ENCODE measurements around the gene KRT14. TPM values are rescaled to one million over a fixed set of nuclear protein-coding genes. Genes with fewer than 3 reads are reported as not detected.

The KRT14 gene
- total RNA-seq, 1 donor from 2014 or later, result not detected

DNA sequence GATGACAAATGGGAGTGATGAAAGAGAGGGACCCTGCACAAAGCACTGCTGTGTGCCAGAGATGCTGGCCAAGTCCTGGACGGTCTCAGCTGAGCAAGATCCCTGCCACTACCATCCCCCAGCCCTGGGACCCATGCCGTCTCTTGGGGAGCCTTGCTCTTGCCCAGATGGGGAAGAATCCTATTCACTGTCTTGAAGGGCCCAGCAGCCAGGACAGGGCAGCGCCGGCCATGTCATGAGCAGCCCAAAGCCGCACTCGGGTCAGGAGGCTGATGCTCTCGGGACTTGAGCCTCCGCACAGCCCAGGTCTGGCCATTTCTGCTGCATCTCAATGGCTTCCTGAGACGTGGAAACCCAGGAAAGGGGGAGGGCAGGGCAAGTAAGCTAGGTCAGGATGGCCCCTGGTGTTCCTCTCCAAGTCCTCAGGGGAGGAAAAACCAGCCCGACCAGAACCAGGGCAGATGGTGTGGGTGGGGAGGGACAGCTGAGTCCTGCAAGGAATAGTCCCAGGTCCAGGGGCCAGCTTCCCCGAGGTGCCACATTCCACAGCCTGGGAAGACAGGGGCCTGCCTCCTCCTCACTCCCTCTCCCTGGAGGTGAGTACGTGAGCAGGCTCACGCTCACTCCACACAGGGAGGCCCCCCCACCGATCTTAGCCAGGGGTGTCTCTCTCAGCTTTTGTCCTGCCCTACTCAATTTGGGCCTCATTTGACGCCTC lies 50.8 kb downstream of the KRT14 start:
- H3K9me3 Mint-ChIP-seq (ENCODE audit: unreplicated experiment), result peaks cover 6% of the 10 kb centered on the region
- H3K4me1 Mint-ChIP-seq (ENCODE audit: low read depth, unreplicated experiment), result peaks cover 6% of the 10 kb centered on the region
- H3K27me3 Mint-ChIP-seq (ENCODE audit: unreplicated experiment), result peaks cover 5% of the 10 kb centered on the region
- H3K27ac Mint-ChIP-seq (ENCODE audit: unreplicated experiment), result no peak overlapping the region
- TF ChIP-seq, protein P1, sequence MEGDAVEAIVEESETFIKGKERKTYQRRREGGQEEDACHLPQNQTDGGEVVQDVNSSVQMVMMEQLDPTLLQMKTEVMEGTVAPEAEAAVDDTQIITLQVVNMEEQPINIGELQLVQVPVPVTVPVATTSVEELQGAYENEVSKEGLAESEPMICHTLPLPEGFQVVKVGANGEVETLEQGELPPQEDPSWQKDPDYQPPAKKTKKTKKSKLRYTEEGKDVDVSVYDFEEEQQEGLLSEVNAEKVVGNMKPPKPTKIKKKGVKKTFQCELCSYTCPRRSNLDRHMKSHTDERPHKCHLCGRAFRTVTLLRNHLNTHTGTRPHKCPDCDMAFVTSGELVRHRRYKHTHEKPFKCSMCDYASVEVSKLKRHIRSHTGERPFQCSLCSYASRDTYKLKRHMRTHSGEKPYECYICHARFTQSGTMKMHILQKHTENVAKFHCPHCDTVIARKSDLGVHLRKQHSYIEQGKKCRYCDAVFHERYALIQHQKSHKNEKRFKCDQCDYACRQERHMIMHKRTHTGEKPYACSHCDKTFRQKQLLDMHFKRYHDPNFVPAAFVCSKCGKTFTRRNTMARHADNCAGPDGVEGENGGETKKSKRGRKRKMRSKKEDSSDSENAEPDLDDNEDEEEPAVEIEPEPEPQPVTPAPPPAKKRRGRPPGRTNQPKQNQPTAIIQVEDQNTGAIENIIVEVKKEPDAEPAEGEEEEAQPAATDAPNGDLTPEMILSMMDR (IDR thresholded peaks at IDR 0.05; ENCODE audit: partially characterized antibody, unreplicated experiment), result no peak
- peak overlapping the region; percentile 43 for H3K4me3 Mint-ChIP-seq (ENCODE audit: unreplicated experiment)
- DNase-seq, result no peak
- no peaks in the 10 kb centered on the region for H3K36me3 Mint-ChIP-seq (ENCODE audit: unreplicated experiment)

DNA sequence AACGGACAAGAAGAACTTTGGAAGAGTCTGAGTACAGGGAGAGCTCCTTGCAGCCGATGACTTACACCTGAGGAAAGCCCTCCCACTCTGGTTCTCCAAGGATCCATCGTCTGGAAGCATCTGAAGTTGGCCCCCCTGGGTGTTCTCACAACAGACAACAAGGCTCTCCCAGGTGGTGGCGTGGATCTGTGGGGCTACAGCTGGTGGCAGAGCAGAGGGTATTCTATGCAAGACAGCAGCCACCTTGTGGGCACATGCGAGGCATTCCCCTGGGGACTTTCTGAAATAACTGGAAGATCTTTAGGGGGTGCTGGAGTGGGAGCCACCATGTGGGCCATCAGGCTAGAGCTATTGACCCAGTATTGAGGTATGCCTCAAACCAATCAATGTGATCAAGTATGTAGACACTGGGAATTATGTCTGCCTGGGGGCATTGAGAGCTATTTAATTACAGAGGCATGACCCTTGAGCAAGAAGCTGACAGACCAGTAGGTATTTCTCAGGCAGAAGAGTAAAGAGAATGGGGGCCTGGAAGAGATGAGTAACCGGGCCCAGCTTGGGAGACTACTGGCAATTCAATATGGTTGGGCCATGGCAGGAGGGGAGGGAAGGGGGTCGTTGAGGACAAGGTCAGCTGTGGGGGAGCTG lies 51.7 kb downstream of the KRT14 start:
- TF ChIP-seq, protein P1 (IDR thresholded peaks at IDR 0.05; ENCODE audit: partially characterized antibody, unreplicated experiment), result no peak
- H3K4me1 Mint-ChIP-seq (ENCODE audit: low read depth, unreplicated experiment), result peaks cover 6% of the 10 kb centered on the region
- peaks cover 5% of the 10 kb centered on the region for H3K27me3 Mint-ChIP-seq (ENCODE audit: unreplicated experiment)
- no peak overlapping the region for H3K4me3 Mint-ChIP-seq (ENCODE audit: unreplicated experiment)
- peaks cover 6% of the 10 kb centered on the region for H3K9me3 Mint-ChIP-seq (ENCODE audit: unreplicated experiment)
- H3K36me3 Mint-ChIP-seq (ENCODE audit: unreplicated experiment), result no peaks in the 10 kb centered on the region
- H3K27ac Mint-ChIP-seq (ENCODE audit: unreplicated experiment), result no peak overlapping the region
- DNase-seq, result no peak

DNA sequence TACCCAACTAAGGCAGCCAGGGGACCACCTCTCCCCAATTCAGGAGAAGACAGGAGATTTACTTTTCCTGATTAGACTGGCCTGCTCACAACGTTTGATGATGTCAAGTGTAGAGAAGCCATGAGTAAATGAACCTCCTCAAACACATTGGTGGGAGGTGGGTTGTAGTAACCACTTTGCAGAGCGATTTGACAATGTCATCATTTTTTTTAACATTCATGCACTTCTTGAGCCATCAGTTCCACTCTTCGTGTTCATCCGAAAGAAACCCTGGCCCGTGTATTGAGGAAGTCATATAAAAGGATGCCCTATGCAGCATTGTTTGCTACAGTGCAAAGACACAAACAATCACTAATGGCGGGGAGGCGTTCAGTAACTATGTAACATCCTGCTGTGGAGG lies 53.1 kb downstream of the KRT14 start:
- TF ChIP-seq, protein P1 (IDR thresholded peaks at IDR 0.05; ENCODE audit: partially characterized antibody, unreplicated experiment), result no peak
- no peak for DNase-seq
- Mint-ChIP-seq H3K9me3 (ENCODE audit: unreplicated experiment) (peaks cover 8% of the 10 kb centered on the region), H3K4me3 (ENCODE audit: unreplicated experiment) (no peak overlapping the region), H3K4me1 (ENCODE audit: low read depth, unreplicated experiment) (peaks cover 6% of the 10 kb centered on the region), H3K27me3 (ENCODE audit: unreplicated experiment) (peaks cover 12% of the 10 kb centered on the region), H3K27ac (ENCODE audit: unreplicated experiment) (no peak overlapping the region), H3K36me3 (ENCODE audit: unreplicated experiment) (no peaks in the 10 kb centered on the region)

DNA sequence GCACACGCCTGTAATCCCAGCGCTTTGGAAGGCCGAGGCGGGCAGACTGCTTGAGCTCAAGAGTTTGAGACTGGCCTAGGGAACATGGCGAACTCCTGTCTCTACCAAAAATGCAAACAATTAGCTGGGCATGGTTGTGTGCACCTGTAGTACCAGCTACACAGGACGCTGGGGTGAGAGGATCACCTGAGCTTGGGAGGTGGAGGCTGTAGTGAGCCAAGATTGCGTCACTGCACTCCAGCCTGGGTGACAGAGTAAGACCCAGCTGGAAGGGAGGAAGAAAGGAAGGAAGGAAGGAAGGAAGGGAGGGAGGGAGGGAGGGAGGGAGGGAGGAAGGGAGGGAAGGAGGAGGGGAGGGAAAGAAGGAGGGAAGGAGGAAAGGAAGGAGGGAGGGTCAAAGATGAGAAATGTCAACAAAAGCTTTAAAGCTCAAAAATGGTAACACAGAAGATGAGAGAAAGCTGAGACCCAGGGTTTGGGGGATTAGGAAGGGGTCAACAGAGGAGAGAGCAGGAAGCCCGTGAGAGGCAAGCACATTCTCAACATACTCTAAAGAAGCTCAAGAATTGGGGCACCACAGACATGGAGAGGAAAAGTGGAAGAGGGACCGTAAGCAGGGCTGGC lies 53.6 kb downstream of the KRT14 start:
- Mint-ChIP-seq H3K27me3 (ENCODE audit: unreplicated experiment) (peaks cover 15% of the 10 kb centered on the region), H3K4me1 (ENCODE audit: low read depth, unreplicated experiment) (peaks cover 6% of the 10 kb centered on the region), H3K9me3 (ENCODE audit: unreplicated experiment) (peaks cover 9% of the 10 kb centered on the region), H3K27ac (ENCODE audit: unreplicated experiment) (no peak overlapping the region), H3K36me3 (ENCODE audit: unreplicated experiment) (no peaks in the 10 kb centered on the region), H3K4me3 (ENCODE audit: unreplicated experiment) (no peak overlapping the region)
- TF ChIP-seq, protein P1 (IDR thresholded peaks at IDR 0.05; ENCODE audit: partially characterized antibody, unreplicated experiment), result no peak
- no peak for DNase-seq

Other genes with a start within 250 kb of the KRT14 start
- not detected for gene KRT33A, start 236.1 kb downstream of the KRT14 start, total RNA-seq (ENCODE audit: unreplicated experiment)
- 0.61 TPM for gene KRT33B, start 217.1 kb downstream of the KRT14 start, total RNA-seq (ENCODE audit: unreplicated experiment)
- not detected for gene KRT34, start 204.6 kb downstream of the KRT14 start, total RNA-seq (ENCODE audit: unreplicated experiment)
- not detected for gene KRT31, start 189.3 kb downstream of the KRT14 start, total RNA-seq (ENCODE audit: unreplicated experiment)
- gene KRT37, start 162.3 kb downstream of the KRT14 start, total RNA-seq (ENCODE audit: unreplicated experiment), result not detected
- not detected for gene KRT38, start 145.9 kb downstream of the KRT14 start, total RNA-seq (ENCODE audit: unreplicated experiment)
- not detected for gene KRT32, start 119.5 kb downstream of the KRT14 start, total RNA-seq (ENCODE audit: unreplicated experiment)
- gene KRT35, start 105.7 kb downstream of the KRT14 start, total RNA-seq (ENCODE audit: unreplicated experiment), result not detected
- gene KRT36, start 97.0 kb downstream of the KRT14 start, total RNA-seq (ENCODE audit: unreplicated experiment), result not detected
- gene KRT13, start 81.3 kb downstream of the KRT14 start, total RNA-seq (ENCODE audit: unreplicated experiment), result not detected
- not detected for gene KRT15, start 68.0 kb downstream of the KRT14 start, total RNA-seq (ENCODE audit: unreplicated experiment)
- 0.69 TPM for gene KRT19, start 58.6 kb downstream of the KRT14 start, total RNA-seq (ENCODE audit: unreplicated experiment)
- not detected for gene KRT9, start 14.8 kb downstream of the KRT14 start, total RNA-seq (ENCODE audit: unreplicated experiment)
- gene KRT16, start 25.9 kb upstream of the KRT14 start, total RNA-seq (ENCODE audit: unreplicated experiment), result not detected
- gene KRT17, start 37.7 kb upstream of the KRT14 start, total RNA-seq (ENCODE audit: unreplicated experiment), result not detected
- gene EIF1, start 102.0 kb upstream of the KRT14 start, total RNA-seq (ENCODE audit: unreplicated experiment), result 1,088 TPM
- not detected for gene GAST, start 125.4 kb upstream of the KRT14 start, total RNA-seq (ENCODE audit: unreplicated experiment)
- 0.76 TPM for gene HAP1, start 147.7 kb upstream of the KRT14 start, total RNA-seq (ENCODE audit: unreplicated experiment)
- gene JUP, start 199.8 kb upstream of the KRT14 start, total RNA-seq (ENCODE audit: unreplicated experiment), result 252 TPM
- gene P3H4, start 225.1 kb upstream of the KRT14 start, total RNA-seq (ENCODE audit: unreplicated experiment), result 5.6 TPM
- 28.5 TPM for gene FKBP10, start 226.1 kb upstream of the KRT14 start, total RNA-seq (ENCODE audit: unreplicated experiment)
- 165 TPM for gene NT5C3B, start 249.3 kb upstream of the KRT14 start, total RNA-seq (ENCODE audit: unreplicated experiment)

Data from glutamatergic neuron (in vitro differentiated cells).